BJ (cell line): ENCODE measurements around the gene SYT9. TPM values are rescaled to one million over a fixed set of nuclear protein-coding genes. Genes with fewer than 3 reads are reported as not detected.
A peak's percentile ranks its signal among the peaks of the same experiment; 100 is the strongest.

ENCODE experiments used
- CTCF ChIA-PET: fragments of 350-600 bp; formaldehyde crosslinking; extraction: SDS; loops from one replicate; lab custom pipeline; 2021; ENCODE audit warnings: antibody characterized with exemption, inconsistent platforms; lab: Yijun Ruan, JAX
- POLR2A ChIA-PET: fragments of 300-600 bp; sonication (Branson Sonifier 250); formaldehyde crosslinking; extraction: SDS; loops from one replicate; lab custom pipeline; 2021; ENCODE audit warnings: antibody characterized with exemption; lab: Charles Lee
- DNase-seq: peaks from one replicate; pipeline ENCODE4 v3.0.0-alpha.2; 2011; ENCODE audit warnings: low read depth
- H3K27me3 ChIP-seq: 2 replicates; pipeline ENCODE4 v1.6.0; 2011; ENCODE audit warnings: low read length; ENCODE audit not compliant: control insufficient read depth, insufficient read depth
- H3K36me3 ChIP-seq: 2 replicates; pipeline ENCODE4 v1.5.1; 2011; ENCODE audit warnings: low read length; ENCODE audit not compliant: control insufficient read depth, insufficient read depth
- H3K4me3 ChIP-seq: 2 replicates; pipeline ENCODE4 v1.5.1; 2011; ENCODE audit warnings: low read depth, mild to moderate bottlenecking, control low read depth, low read length
- CTCF ChIP-seq: IDR thresholded peaks from 2 replicates; pipeline ENCODE4 v1.5.1; 2011; ENCODE audit warnings: low read depth, mild to moderate bottlenecking, control low read depth, inconsistent platforms, low read length, moderate library complexity; ENCODE audit not compliant: insufficient read depth
- polyA plus RNA-seq: library from polyadenylated mRNA; depleted of rRNA; stranded (reverse); fragments of >200 nt; gene quantifications from 2 replicates; pipeline ENCODE4 v1.2.3, GENCODE V29; 2011

Gene SYT9
- polyA plus RNA-seq, 1 experiment: not detected

- H3K27me3 ChIP-seq: peaks cover 4% of the 10 kb centered on the region
- CTCF ChIA-PET: interaction anchor here (0.9 to 7.1 kb wide), 6 partner anchors 9 to 155 kb away, joined by 3 to 48 read pairs (median 4); no protein-coding TSS in a partner anchor
- H3K36me3 ChIP-seq: no peaks in the 10 kb centered on the region
- POLR2A ChIA-PET: no interaction called here
- no peak for TF ChIP-seq CTCF
- no peak overlapping the region for H3K4me3 ChIP-seq
- DNase-seq: no peak
Measured at GRCh38 chr11:7511401-7511800, 259.7 kb downstream of the SYT9 start.

DNA sequence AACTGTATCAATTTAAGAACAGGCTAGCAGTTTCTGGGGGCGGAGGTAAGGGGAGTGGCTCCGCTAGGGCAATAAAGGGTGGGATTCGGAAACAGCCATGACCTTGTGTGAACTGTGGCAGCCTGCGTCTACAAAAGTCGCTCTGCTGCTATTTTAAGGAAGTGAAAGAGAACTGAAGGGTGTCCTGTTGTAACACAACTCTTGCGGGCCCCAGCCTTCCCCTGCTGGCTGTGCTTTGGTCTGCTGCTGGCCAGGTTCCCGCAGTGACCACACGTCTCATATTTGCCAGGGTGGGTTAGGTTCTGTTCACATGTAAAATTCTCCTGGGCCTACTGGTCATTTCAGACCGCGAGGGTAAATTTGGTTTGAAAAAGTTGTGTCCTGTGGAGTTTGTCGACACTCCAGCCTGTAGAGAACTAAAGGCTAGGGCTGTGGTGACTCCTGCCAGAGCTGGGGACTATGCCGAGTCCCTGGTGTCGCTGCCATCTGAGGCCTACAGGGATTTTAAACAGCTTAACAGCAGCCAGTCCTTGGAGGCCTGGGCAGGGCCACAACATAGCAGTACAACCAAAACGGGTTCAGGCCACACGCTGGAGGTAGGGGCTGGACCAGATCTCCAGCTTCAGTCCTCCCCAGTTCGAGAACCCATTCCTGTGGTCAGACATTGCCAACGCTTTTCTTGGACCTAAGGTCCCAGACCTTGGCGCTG lies 261.0 kb downstream of the SYT9 start:
- CTCF ChIA-PET: interaction anchor here (0.6 to 7.1 kb wide), 30 partner anchors 9 to 180 kb away, joined by 3 to 48 read pairs (median 5); no protein-coding TSS in a partner anchor
- no peak for DNase-seq
- POLR2A ChIA-PET: no interaction called here
- Histone ChIP-seq H3K27me3 (peaks cover 4% of the 10 kb centered on the region), H3K4me3 (peak overlapping the region; percentile 67), H3K36me3 (no peaks in the 10 kb centered on the region)
- peak; percentile 32; the same call in 1 of the 2 replicates for TF ChIP-seq CTCF

DNA sequence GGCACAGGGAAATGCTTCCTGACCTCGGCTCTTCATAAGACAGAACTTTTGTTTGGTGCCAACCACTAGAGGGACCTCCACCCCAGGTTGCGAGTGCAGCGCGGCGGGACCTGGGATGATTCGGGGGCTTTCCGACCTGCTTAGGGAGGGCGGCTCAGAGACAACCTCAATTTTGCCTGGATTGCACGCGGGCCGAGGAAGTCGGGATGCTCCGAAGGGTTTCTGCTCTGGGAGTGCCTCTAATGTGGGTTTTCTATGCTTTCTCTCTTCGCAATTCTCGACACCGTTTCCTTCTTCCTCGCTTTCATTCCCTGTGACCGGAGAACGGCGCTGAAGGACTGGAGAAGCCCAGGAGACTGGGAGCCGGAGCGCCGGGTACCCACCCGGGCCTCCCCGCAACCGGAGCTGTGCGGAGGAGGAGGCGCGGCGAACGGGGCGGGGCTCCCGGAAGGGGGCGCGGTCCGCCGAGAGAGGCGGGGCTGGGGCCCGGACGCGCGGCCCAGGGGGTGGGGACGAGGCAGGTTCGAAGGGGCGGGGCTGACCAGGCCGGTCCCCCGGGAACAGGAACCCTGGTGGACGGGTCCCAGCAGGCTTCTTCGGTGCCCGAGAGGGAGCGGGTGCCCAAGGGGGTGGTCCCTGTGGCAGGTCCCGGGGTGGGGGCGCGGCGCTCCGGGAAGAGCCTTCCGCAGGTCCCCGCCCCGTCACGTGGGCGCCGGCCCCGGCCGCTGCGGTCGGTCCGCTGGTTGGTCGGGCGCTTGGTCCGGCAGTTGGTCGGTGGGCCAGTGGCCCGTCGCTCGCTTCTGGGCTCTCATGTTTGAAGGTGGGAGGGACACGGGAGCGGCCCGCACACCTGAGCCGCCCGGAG lies 261.8 kb downstream of the SYT9 start, which contains the start of gene PPFIBP2:
Gene PPFIBP2 (plus strand): TSS at position 766 of the 865 bp plus-strand sequence. CDS start 35,477 bp downstream, outside the sequence.
- Histone ChIP-seq H3K4me3 (peak within 1 kb of the TSS; percentile 67), H3K36me3 (no peaks in the 10 kb centered on the region), H3K27me3 (peaks cover 4% of the 10 kb centered on the region)
- DNase-seq: no peak
- POLR2A ChIA-PET: no interaction called here
- peak; percentile 76 for TF ChIP-seq CTCF
- CTCF ChIA-PET: interaction anchor here (0.6 to 7.1 kb wide), 36 partner anchors 8 to 214 kb away, joined by 3 to 48 read pairs (median 4); partner anchors contain the start of gene OLFML1

GRCh38 chr11:7514099-7514591 lies 262.4 kb downstream of the SYT9 start:
- TF ChIP-seq CTCF: peak; percentile 21; the same call in 1 of the 2 replicates

More at GRCh38 chr11:7514099-7514591, 262.4 kb downstream of the SYT9 start:
- Histone ChIP-seq H3K4me3 (peak overlapping the region; percentile 67), H3K36me3 (no peaks in the 10 kb centered on the region), H3K27me3 (peaks cover 4% of the 10 kb centered on the region)
- DNase-seq: no peak
- ChIA-PET POLR2A (no interaction called here), CTCF (interaction anchor here (0.6 to 7.1 kb wide), 30 partner anchors 8 to 214 kb away, joined by 3 to 48 read pairs (median 4); partner anchors contain the start of gene OLFML1)
